Fibroblast of skin of left quadriceps (primary cell): ENCODE measurements around the gene IL1F10.

ENCODE experiments used
- DNase-seq, 2 experiments: peaks; one replicate each; pipeline ENCODE4 v3.0.0-alpha.2; 2013; ENCODE audit warnings: low read depth in 2 of 2

IL1F10 gene, protein sequence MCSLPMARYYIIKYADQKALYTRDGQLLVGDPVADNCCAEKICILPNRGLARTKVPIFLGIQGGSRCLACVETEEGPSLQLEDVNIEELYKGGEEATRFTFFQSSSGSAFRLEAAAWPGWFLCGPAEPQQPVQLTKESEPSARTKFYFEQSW

DNA sequence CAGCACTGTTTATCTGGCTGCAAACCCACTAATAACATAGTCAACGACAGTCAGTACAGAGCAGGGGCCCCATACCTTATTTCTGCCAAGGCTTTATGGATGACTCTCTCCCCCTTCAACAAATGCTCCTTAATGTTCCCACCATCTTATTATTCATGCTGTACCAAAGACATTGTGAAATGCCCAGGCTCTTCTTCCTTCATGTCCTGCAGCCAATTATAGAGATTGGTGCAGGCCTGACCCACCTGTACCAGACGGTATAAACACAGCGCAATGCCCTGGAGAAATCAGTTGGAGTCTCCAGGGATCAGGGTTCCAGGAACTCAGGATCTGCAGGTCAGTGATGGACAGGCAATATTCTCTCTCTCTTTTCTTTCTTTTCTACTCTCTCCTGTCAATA, at the start of gene IL1F10:
Gene IL1F10 (plus strand): TSS at position 290 of the 400 bp plus-strand sequence. CDS start 4,769 bp downstream, outside the sequence.
- no peak for DNase-seq

DNA sequence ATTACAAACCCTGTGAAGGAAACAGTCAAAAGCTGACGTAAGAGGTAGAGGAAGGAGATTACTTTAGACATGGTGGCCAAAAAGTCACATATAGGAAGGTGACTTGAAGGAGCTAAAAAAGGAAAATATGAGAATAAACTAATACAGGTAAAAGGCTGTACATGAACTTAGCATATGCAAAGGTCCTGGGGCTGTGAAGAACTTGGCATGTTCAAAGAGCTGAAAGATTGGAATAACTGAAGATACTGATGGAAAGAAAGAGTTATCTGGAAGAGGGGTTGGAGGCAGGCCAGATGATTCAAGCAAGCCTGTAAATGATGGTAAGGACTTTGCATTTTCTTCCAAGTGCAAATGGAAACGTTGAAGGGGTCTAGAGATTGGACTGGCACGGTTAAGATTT, 49.3 kb upstream of the IL1F10 start:
- DNase-seq: no peak

DNA sequence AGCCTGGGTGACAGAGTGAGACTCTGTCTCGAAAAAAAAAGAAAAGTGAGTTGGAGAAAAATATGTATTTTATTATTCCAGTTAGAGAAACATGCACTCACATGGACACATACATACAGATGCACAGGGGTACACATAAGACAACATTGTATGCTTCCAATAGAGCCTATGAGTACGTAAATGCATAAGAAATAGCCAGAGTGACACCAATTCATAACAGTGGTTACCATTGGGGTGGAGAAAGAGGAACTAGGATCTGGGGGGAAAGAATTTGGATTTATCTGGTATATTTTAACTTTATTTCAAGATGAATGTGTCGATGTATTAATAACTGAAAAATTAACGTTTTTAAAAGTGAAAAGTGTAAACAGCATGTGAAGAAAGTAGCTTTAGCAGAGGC, 46.5 kb upstream of the IL1F10 start:
- no peak for DNase-seq

DNA sequence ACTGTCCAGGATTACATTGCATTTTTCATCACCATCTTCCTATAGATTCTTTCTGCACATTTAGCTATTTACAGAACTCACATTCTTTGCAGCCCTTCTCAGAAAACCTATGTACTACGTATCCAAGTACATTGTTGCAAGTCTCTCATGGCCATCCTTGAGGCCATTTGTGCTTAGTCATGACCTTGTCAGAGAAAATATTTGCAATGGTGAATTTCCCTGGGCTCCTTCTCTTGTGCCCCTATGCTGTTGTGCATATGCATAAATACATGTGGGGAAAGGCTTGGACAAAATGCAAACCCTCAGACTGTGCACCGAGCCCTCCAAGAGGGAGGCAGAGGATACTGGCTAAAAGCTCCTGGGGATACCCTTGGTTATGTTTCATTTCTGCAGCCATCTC, 43.0 kb upstream of the IL1F10 start:
- no peak for DNase-seq

DNA sequence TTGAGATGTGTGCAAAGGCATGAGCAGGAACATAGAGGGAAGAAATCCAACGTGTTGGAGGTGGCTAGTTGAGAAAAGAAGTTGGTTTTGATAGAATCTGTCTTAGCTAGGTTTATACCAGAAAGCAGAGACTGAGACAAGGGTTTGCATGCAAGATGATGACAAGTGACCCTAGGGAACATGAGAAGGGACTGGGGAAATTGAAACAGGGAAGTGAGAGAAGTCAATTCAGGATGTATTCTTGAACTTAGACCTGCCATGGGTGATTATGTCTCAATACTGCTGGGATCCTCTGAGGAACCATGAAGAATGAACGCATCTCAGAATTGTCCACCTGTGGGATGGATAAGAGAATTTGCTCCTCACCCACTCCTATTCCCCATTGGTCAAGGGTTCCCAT, 42.0 kb upstream of the IL1F10 start:
- no peak for DNase-seq

DNA sequence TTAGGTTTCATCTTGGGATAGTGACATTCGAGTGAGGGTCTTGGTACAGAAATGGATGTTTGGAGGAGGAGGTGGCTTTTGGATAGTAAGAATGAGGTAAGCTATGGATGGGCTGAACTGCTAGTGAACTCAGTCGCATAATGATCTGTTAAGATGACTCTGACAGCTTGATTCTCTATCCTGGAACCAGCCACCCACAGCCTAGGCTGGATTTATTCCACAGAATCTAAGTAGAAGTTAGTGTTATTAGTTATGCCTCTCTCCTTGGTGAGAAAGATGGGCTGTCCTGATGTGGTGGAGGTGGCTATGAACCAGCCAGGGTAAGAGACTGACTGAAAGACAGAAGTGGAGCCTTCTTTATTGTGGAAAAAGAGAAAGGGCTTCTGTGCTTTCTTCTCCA, 40.1 kb upstream of the IL1F10 start:
- no peak for DNase-seq

DNA sequence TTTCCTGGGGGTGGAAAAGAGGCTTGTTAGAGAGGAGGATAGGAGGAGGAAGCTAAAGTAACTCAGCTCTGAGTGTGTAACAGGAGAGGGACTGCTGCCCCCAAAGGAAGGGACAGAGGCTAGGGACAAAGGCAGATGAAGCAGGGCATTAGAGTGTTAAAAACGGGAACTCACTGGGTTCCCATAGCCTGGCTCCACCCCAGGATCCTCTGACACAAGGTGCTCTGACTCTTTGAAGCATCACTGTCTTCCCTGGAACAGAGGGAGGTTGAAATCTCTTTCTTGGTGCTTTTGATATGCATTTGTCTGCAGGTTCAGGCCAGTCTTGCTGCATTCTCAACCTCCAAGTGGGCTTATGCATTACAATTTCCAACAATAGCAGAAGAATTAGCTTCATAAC, 39.7 kb upstream of the IL1F10 start:
- no peak for DNase-seq

DNA sequence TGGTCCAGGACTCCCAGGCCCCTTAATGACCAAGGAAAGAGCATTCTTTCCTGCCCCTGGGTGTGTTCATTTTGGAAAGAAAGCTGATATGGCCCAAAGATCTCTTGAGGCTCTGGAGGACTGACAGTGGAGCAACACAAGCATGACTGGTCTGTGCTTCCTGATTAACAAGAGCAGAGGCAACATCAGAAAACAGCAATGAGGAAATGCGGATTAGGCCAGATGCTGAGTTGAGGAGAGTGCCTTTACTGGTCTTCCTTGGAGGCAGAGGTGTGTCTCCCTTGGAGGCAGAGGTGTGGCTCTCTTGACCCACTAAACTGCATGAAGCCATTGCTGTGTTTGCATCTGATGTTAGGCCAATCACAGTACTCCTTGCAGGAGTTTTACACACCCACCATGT, 35.0 kb upstream of the IL1F10 start:
- DNase-seq: no peak

DNA sequence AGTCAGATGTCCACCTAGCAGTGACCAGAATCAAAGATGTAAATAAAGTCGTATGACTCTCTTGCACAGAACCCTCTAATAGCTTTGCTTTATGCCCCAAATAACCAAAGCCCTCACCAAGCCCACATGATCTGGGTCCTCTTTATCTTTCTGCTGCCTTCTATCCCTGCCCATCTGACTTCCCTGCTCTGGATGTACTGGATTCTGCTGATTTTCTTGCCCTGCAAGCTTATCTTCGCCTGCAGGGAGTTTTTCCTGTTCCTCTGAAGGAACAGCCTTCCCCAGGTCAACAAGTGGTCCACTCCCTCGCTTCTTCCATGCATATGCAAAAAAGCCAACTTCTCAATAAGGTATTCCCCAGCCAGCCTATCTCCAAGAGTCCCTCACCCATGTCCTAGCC, 33.8 kb upstream of the IL1F10 start:
- DNase-seq: no peak

DNA sequence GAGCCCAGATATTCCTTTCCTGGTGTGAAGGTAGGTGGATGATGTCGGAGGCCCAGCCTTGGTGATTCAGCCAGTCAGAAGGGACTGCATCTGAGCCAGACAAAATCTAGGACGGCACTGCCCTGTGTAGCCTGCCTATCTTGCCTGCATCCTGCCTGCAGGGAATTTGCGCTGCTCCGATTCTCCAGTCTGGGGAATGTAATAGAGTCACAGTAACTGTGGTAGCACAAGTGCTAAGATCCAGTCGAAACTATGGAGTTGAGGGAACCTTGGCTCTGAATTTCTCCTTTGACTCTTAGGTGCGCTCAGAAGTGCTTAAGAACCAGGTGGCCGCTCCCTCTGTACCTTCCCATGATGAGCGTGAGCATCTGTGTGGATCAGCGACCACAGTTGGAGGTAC, 31.0 kb upstream of the IL1F10 start:
- DNase-seq: no peak

DNA sequence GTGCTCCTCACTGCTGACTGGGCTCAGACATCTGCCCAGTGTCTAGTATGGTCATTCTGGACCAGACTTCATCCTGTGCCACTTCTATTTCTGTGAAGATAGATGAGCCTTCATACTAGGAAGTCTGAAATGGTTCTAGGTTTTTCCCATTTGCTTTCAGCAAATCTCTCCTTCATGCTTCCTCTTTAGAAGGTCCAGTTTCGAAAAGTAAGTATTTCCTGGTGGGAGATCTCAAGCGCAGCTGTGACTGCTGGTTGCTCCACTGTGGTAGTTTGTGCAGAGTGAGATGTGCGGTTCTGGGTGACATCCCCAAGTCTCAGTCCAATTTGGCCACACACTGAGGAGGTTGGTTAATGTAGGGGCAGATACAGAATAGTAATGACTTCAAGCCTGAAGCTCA, 29.5 kb upstream of the IL1F10 start:
- no peak for DNase-seq

DNA sequence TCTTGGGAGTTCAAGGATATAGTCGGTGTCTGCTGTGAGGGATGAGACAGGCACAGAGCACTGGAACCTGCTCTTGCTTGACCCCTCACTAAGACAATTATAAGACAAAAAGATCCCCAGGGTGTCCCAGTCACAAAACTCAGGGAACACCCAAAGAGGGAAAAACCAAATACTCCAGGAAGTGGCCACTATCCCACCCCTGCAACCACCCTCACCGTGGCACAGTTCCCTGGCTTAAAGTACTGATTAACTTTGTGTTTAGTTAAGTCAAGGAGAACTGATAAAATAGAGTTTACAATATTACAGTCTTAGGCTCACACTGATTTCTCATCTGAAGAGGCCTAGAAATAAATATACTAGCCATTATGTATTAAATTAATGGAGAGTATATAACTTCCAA, 28.6 kb upstream of the IL1F10 start:
- no peak for DNase-seq

DNA sequence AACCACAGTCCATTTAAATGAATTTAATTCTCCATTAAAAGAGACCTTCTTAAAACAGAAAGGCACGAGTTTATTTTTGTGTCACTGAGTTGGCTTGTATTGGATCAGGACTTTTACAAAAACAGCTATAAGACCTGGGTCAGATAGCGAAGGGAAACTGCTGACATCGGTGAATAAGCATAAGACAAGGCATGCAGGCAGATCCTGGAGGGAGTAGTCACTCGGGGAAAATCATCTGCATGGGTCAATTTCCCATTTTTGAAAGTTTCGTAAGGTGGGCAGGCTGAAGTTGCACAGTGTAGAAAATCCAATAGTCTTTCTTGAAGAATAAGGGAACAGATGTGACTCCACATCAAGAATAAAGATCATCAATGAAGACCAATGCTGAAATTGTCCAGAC, 28.1 kb upstream of the IL1F10 start:
- no peak for DNase-seq

DNA sequence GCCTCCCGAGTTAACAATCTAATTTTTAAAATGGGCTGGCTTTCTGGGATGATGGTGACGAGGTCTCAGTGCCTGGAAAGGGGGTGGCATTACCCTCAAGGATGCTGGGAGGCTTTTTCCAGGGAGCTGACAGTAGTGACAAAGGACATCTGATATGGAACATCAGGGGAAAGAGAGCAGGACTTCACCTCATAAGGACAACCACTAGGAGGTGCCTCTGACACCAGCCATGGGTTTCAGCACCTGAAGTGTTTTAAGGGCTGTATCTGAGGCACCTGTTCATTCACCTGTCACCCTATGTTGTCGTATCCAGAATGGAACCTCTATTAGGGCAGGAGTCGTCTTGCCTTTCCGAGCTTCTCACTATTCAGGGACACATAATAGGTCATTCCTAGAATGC, 25.9 kb upstream of the IL1F10 start:
- no peak for DNase-seq

DNA sequence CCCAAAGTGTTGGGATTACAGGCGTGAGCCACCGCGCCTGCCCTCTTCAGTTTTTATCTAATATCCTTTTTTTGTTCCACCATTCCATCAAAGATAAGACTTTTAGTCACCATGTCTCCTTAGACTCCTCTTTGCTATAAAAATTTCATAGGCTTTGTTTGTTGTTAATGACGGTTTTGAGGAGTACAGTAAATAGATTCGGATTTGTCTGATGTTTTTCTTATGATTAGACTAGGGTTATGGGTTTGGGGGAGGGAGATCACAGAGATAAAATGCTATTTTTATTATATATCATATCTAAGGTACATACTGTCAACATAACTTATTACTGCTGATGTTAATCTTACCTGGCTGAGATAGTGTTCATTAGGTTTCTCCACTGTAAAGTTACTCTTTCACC, 21.3 kb upstream of the IL1F10 start:
- no peak for DNase-seq

DNA sequence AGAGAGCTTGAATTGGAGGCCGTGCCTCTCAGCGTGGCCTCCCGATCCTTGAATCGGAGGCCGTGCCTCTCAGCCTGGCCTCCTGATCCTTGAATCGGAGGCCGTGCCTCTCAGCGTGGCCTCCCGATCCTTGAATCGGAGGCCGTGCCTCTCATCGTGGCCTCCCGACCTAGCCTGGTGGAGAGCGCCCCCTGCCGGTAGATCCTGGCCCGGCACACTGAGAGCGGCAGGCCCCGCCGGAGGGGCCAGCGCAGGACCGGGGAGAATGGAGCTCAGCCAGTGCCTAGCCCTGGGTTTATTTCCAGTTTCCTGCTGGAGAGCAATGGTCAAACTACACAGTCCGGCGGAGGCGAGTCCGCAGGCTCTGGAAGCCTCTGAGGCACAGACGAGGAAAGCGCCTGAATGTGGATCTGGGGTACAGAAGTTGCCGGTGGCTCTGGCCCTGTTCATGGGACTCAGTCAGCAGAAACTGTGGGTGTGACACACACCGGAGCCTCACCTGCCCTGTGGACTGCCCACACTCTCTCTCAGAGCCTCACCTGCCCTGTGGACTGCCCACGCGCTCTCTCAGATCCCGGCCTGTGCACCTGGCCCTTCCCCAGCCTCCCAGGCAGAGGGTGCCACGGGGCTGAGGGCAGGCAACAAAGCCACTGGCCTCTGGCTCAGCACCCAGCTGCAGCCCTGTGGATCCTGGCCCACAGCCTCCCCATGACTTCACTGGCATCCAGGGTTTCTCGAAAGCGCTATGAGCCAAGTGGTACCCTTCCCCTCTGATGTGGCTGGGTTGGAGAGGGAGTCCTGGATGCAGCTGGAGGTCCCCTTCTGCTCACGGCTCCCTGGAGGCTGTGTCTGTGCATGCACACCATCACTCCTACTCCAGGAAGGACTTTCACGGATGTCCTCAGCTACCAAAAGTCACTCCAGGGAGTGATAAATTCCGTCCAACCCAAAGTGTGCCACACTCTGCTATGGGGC, 16.6 kb upstream of the IL1F10 start:
- DNase-seq: no peak

DNA sequence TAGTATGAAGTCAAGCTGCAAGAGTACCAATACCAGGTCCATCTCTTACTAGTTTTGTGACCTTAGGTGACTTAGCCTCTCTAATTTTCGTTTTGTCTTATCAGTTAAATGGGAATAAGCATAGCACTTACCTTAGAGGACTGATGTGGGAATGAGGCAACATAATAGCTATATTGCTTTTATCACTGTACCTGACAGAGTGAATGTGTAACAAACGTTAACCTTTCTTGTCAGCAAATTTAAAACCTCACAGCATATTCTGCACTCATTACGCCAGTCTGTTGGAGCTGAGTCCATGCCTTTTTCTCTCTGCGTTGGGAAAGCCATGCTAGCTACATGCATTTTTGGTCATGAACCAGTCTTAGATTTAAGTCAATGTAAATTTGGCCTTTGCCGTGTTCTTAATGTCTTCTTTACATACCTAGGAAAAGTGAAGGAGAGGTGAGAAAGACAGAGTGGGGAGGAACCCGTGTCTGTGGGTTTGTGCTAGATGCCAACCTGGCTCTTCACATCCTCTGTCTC, 15.3 kb upstream of the IL1F10 start, which contains the start of gene IL36B:
Gene IL36B (minus strand): TSS at position 472 of the 522 bp plus-strand sequence.
- no peak for DNase-seq

DNA sequence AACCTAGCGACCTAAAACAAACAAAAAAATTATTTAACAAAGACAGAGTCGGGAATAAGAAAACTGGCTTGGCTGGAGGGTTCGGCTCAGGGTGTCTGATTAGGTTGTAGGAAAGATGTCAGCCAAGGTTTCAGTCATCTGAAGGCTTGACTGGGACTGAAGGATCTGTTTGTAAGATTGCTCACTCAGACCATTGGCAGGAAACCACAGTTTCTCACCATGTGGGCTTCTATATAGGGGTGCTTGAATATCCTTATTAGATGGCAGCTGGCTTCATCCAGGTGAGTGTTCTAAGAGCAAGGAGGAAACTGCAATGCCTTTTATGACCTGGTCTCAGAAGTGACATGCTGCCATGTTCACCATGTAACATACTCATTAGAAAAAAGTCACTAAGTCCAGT, 14.1 kb upstream of the IL1F10 start:
- DNase-seq: no peak

DNA sequence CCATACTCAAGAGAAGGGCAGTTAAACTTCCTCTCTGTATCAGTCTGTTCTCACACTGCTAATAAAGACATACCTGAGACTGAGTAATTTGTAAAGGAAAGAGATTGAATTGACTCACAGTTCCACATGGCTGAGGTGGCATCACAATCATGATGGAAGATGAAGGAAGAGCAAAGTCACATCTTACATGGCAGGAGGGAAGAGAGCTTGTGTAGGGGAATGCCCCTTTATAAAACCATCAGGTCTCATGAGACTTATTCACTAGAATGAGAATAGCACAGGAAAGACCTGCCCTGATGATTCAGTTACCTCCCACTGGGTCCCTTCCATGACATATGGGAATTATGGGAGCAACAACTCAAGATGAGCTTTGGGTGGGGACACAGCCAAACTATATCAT, 13.7 kb upstream of the IL1F10 start:
- DNase-seq: no peak

DNA sequence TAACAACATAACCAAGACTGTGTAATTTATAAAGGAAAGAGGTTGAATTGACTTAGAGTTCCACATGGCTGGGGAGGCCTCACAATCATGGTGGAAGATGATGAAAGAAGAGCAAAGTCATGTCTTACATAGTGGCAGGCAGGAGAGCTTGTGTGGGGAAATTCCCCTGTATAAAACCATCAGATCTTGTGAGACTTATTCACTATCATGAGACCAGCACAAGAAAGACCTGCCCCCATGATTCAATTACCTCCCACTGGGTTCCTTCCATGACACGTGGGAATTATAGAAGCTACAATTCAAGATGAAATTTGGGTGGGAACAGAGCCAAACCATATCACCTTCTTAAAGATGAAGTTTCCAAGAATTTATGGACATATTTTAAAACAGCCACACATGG, 11.2 kb upstream of the IL1F10 start:
- no peak for DNase-seq

DNA sequence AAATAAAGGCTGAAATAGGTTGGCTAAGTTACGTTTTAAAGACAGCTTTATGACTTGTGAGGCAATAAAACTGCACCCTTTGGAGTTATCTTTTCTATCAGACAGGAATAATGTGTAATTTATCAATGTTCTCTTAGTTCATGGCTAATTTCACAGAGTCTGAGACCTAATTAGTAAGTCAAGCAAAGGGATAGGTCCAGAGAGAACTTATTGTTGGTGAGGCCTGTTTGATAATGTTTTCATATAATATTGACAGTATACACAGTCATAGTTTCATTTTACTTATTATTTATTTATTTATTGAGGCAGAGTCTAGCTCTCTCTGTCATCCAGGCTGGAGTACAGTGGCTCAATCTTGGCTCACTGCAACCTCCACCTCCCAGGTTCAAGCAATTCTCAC, 10.7 kb upstream of the IL1F10 start:
- DNase-seq: no peak

DNA sequence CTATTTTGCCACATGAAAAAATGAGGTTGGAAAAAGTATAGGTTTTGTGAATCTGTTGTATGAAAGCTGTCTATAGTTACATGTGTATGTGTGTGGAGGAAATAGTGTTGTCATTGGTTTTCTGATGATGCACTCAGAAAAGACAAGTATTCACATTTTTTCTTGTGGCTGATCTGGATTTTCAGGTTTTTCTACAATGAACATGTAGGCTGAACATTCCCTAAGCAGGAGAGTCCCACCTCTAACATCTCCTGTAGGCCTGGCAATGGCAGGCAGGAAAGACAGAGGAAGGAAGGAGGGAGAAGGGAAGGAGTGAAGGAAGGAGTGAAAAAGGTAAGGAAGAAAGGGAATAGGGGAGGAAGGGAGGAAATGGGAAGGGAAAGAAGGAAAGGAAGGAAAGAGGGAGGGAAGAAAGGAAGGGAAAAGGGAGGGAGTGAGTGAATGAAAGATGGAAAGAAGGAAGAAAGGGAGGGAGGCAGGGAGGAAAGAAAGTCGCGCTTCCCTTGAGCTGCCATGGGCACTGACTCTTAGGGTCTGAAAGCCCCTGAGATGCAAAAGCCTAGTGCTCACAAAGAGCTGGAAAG, 9.3 kb upstream of the IL1F10 start:
- DNase-seq: no peak
